GM12801 (cell line): ENCODE results near the gene ZNF678.

Experiments
- TF ChIP-seq, protein P1 (sequence below): IDR thresholded peaks from one replicate; pipeline ENCODE4 v1.5.1; 2011; ENCODE audit warnings: control low read depth; ENCODE audit not compliant: insufficient read length; ENCODE audit errors: extremely low read depth

The ZNF678 gene

DNA sequence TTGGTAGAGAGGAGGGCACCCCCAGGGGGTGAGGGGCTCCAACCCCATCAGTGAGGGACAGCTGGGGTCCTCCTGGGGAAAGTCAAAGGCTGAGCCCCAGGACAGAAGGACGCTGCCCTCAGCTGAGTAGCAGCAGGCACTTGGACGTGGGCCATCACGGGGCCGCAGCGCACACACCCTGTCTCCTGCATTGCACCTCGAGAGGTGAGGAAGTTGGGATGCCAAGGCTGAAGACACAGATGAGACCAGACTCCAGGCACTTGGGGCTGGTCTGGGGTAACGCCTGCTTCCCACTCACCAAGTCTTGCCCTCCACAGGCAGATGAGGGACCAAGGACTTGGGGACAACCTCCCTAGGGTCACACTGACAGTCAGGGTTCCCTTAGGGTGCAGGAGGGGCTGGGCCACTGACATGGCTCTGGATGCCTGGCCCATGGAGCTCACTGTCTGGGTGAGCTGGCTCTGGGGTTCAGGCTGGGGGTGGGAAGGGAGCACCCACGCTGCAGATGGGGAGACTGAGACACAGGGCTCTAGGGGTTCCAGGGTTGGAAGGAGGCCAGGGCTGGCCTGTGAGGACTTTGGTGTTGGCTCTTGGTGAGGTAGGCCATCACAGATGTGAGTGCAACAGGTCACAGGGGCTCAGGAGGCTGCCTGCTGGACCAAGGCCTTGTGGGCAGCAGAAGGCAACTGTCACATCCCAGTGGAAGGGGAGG lies 16.6 kb upstream of the ZNF678 start:
- TF ChIP-seq, protein P1, sequence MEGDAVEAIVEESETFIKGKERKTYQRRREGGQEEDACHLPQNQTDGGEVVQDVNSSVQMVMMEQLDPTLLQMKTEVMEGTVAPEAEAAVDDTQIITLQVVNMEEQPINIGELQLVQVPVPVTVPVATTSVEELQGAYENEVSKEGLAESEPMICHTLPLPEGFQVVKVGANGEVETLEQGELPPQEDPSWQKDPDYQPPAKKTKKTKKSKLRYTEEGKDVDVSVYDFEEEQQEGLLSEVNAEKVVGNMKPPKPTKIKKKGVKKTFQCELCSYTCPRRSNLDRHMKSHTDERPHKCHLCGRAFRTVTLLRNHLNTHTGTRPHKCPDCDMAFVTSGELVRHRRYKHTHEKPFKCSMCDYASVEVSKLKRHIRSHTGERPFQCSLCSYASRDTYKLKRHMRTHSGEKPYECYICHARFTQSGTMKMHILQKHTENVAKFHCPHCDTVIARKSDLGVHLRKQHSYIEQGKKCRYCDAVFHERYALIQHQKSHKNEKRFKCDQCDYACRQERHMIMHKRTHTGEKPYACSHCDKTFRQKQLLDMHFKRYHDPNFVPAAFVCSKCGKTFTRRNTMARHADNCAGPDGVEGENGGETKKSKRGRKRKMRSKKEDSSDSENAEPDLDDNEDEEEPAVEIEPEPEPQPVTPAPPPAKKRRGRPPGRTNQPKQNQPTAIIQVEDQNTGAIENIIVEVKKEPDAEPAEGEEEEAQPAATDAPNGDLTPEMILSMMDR, result no peak

DNA sequence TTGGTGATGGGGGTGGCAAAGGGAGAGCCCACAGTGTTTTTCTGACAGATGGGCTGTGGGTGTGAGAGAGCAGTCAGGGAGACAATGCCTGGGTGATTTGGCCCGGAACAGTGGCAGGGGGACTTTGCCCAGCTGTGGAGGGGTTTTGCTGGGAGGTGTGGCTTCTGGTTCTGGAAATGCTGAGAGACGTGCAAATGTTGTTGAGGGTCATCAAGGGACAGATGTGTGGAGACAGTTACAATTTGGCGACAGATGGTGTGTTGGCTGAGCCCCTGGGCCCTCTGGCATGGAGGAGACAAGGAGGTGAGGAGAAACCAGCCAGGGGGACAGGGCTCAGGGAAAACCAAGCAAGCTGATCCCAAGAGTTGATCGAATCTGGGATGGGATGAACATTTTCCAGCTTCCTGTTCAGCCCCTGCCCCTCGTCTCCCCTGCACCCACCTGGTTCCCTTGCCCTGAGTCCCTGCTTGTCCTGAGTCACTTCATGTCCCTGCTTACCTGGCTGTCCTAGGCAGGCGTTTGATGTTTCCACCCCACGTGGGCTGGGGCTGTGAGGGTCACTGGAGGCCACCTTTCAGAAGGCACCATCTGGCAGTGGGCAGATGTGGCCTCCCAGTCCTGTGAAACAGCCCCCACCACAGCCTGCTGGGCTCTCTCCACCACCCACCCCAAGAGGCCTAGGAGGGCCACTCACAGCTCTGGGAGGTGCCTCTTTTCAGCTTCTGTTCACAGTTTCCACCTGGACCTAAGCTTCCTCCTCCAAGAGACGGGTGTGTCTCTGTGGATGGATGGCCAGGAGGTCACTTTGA lies 15.8 kb upstream of the ZNF678 start:
- TF ChIP-seq, protein P1, result no peak

DNA sequence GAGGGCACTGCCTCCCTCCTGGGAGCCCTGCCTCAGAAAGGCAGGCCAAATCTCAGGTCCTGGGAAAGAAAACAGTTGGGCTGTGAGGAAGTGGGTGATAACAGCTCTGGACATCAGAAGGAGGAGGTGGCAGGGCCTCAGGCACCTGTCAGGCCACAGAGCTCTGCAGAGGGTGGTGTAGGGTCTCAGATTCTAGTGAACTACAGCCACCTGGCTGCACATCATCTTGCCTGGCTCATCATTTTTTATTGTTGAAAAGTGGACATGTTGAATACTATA lies 15.3 kb upstream of the ZNF678 start:
- TF ChIP-seq, protein P1, result no peak

DNA sequence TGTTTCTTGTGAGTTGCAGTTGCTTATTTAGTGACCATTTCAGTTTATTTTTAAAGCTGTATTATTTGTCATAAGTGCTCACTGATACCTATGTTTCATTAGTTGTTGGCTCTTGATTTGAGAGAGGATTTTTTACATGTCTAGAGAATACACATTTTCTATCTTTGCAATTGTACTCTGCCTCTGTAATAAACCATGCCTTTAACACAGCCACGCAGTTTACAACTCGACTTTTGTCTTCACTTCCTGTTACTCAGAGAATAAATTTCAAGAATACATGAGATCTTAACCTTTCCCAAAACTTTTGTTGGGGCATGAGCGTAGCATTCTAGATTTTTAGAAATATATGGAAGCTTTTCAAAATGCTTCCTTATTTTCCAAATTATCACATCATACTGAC lies 14.9 kb upstream of the ZNF678 start:
- TF ChIP-seq, protein P1, result no peak

DNA sequence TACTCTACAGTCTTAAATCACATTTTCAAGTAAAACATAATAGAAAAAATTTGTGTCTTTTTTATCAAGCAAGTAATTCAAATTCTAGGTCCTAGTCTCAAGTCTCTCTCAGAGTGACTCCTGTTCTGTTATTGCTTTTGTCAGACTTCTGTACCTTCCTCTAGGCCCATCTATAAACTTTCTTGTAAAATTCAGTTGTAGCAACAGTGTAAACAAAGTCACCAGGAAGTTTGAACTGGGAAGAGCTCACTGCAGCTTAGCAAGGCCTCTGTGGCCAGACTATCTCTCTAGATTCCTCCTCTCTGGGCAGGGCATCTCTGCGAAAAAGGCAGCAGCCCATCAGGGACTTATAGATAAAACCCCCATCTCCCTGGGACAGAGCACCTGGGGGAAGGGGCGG lies 13.5 kb upstream of the ZNF678 start:
- TF ChIP-seq, protein P1, result no peak

DNA sequence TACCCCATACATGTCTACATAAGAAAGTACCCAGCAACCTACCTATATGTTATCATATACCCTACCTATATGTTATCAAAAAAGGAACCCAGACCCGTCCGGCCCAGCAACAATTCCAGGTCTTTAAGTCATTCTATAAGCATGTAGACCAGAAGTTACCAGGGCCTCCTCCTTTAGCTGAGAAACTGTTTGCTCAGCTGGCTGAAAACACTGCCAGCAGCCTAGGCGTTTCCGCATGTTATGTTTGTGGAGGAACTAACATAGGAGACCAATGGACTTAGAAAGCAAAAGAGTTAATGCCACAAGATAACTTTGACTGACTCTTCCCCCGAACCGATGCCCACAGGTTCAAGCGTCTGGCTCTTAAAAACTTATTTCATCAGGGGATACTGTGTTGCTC lies 7.1 kb upstream of the ZNF678 start:
- TF ChIP-seq, protein P1, result no peak

DNA sequence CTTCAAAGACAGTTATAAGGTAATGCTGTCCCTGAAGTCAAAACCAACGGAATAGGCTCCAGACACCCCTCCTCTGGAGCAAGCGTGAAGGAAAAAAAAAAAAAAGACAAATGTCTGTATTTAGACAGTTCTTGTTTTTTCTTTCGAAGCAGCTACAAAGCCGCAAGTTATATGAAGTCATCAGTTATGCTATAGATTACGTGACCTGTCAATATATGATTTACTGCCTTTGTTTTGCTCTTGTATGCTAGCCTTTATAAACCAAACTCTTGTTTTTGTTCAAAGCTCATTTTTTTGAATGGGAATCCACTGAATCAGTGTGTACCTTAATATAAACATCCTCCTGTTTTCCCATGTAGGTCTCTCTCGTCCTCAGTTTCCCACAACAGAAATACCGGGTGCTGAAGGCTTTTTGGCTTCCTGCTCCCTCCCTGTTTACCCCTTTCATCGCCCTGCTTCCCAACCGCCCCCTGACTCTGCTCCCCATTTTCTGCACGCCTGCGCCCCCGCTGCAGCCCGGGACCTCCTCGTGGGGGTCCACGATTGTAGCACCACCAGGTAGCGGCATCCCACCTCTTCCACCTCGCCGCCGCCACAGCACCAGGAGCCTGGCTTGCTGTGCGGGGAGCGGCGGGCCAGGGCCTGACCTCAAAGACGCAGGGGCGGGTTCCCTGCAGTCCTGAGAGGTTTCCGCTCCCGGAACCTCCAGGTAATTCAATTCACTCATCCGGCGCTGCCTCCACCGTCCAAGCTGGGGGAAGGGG lies 5.2 kb upstream of the ZNF678 start:
- TF ChIP-seq, protein P1, result no peak
